T1000 (cell line): ENCODE results near the gene TYK2.

Experiments
- DNase-seq: peaks from one replicate; lab custom pipeline; 2025; ENCODE audit warnings: mixed read lengths; lab: John Stamatoyannopoulos, UW

Gene TYK2

DNA sequence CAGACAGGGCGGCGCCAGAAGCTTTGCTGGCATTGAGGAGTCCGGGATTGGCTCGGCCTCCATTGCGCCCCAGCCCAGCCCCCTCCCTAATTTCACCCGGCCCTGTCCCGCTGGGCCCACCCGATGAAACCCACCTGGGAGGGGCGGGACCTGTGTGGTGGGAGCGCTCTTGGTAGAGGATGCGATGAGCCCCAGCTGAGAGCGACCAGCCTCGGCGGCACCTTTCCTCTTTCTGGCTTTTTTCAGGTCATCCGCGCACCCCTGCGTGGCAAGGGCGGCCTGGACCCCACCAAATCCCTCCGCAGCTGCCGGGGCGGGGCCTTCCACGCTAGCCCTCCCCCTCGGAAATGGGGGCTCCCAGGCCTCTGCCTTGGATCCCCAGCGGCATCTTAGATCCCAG, 70.9 kb downstream of the TYK2 start, which contains the start of gene ZGLP1:
ZGLP1 (minus strand) TSS at position 393 of the 400 bp plus-strand sequence.
- no peak for DNase-seq

- no peak for DNase-seq
Measured at GRCh38 chr19:10306327-10306726, 74.0 kb downstream of the TYK2 start.

DNA sequence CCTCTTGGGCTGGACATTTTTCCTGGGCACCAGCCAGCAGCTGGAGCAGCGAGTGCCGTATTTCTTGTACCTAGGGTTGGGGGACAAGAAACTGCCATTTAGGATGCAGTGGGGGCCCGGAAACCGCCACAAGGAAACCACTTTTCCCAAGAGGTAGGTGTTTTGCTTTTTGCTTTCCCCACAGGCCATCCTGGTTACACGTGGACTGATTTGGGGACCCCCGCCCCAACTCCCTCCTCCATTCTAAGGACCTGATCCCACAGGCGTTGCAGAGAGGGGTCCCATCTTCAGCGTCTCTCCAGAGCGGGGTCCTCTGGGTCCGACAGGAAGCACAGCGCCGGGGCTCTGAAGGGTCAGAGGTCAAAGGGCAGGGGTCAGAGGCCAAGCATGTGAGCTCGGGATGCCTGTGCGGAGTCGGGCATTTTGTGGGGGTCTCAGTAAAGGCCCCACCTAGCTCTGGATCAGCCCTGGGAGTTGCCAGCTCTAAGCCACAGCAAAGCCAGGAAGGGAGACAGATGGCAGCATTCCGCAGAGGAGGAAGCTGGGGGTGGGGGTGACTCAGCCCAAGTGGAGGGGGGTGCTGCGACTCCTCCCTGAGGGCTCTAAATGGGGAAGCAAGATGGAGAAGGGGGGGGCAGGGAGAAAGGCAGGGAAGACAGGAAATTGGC, 75.1 kb downstream of the TYK2 start:
- DNase-seq: no peak
